ENCODE measurements around the gene TSNAX. TPM values are rescaled to one million over a fixed set of nuclear protein-coding genes. Genes with fewer than 3 reads are reported as not detected.

TSNAX gene
- total and polyA plus RNA-seq, 2 of the 4 experiments (the other 2 are of a cell fraction), result 19.6 to 60.6 TPM

DNA sequence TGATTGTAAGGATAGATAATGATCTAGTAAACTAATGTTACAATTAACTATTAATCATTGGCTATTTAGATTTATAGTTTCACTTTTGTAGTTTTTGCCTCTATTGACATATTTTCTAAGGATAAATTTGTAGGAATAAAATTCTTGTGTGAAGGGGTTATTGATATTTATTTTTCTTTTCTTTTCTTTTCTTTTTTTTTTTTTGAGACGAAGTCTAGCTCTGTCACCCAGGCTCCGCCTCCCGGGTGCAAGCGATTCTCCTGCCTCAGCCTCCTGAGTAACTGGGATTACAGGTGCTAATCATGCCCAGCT lies 74.2 kb downstream of the TSNAX start:
- H2BK15ac ChIP-seq (ENCODE audit: low read depth, low read length), result no peak overlapping the region
- H4K20me1 ChIP-seq (ENCODE audit: insufficient read depth, low read length), result no peaks in the 10 kb centered on the region
- no peak overlapping the region for H2AK9ac ChIP-seq (replicated peaks; ENCODE audit: low read depth, low read length, poor library complexity)
- no peak overlapping the region for H3K9ac ChIP-seq (ENCODE audit: low read depth, low read length)
- H3K27ac ChIP-seq (ENCODE audit: insufficient read depth, low read length), result no peak overlapping the region
- ATAC-seq (ENCODE audit: low read depth) (no peak), DNase-seq (no peak)
- H2AFZ ChIP-seq (replicated peaks; ENCODE audit: low read length, poor library complexity), result no peak overlapping the region
- dilution Hi-C loops (cut with HindIII; ENCODE audit: low sequenced_read_pairs, unreplicated experiment), result no loop called here
- no peak overlapping the region for H3K4me2 ChIP-seq (ENCODE audit: low read depth, low read length)
- H3K14ac ChIP-seq (replicated peaks; ENCODE audit: low read depth, low read length), result no peak overlapping the region
- H3K18ac ChIP-seq (ENCODE audit: low read depth, low read length), result no peak overlapping the region
- H3K36me3 ChIP-seq (ENCODE audit: control insufficient read depth, insufficient read depth, low read length), result no peaks in the 10 kb centered on the region
- CTCF ChIA-PET, result no interaction called here
- H3K9me1 ChIP-seq (ENCODE audit: insufficient read depth, low read length), result no peaks in the 10 kb centered on the region
- no peaks in the 10 kb centered on the region for H3K9me3 ChIP-seq (ENCODE audit: control insufficient read depth, insufficient read depth, low read length)
- H3K27me3 ChIP-seq (ENCODE audit: control insufficient read depth, insufficient read depth, low read length), result no peaks in the 10 kb centered on the region
- in situ Hi-C loops (cut with MboI; ENCODE audit: low sequenced_read_pairs), result no loop called here
- H3K79me1 ChIP-seq (ENCODE audit: low read depth in 1 of 2, low read length in 2 of 2), result no peaks in the 10 kb centered on the region
- no peak for TF ChIP-seq MAFK (IDR thresholded peaks at IDR 0.05; ENCODE audit: low read depth, low read length)
- TF ChIP-seq CEBPB (IDR thresholded peaks at IDR 0.05; ENCODE audit: low read depth, low read length), result no peak
- no peak for TF ChIP-seq MAZ (IDR thresholded peaks at IDR 0.05; ENCODE audit: borderline replicate concordance, low read depth, low read length)
- TF ChIP-seq RAD21 (IDR thresholded peaks at IDR 0.05; ENCODE audit: low read length), result no peak
- no peak for TF ChIP-seq MXI1 (IDR thresholded peaks at IDR 0.05; ENCODE audit: borderline replicate concordance, low read depth, low read length)
- TF ChIP-seq RCOR1 (IDR thresholded peaks at IDR 0.05; ENCODE audit: insufficient replicate concordance, low read length), result no peak
- no peak for TF ChIP-seq NFE2L2 (IDR thresholded peaks at IDR 0.05; ENCODE audit: low read depth, low read length)
- TF ChIP-seq, protein P1, sequence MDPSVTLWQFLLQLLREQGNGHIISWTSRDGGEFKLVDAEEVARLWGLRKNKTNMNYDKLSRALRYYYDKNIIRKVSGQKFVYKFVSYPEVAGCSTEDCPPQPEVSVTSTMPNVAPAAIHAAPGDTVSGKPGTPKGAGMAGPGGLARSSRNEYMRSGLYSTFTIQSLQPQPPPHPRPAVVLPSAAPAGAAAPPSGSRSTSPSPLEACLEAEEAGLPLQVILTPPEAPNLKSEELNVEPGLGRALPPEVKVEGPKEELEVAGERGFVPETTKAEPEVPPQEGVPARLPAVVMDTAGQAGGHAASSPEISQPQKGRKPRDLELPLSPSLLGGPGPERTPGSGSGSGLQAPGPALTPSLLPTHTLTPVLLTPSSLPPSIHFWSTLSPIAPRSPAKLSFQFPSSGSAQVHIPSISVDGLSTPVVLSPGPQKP (IDR thresholded peaks at IDR 0.05; ENCODE audit: borderline replicate concordance, low read depth, low read length), result no peak
- TF ChIP-seq POLR2A (IDR thresholded peaks at IDR 0.05; ENCODE audit: low read depth, low read length), result no peak
- no peak for TF ChIP-seq CHD1 (IDR thresholded peaks at IDR 0.05; ENCODE audit: low read depth, low read length)
- H3K4me3 ChIP-seq (ENCODE audit: insufficient read depth, low read depth, low read length), result no peak overlapping the region
- WGBS, 2 experiments (ENCODE audit: extremely low coverage in 2 of 2, insufficient read length in 1 of 2), result no CpG with 5 or more reads among the region's 4 CpGs
- BruUV-seq (replicated peaks), result no TSS peak
- H4K8ac ChIP-seq (ENCODE audit: low read depth in 2 of 2, low read length in 2 of 2), result no peak overlapping the region
- H3K4me1 ChIP-seq (ENCODE audit: control insufficient read depth, insufficient read depth, low read length), result peaks cover 4% of the 10 kb centered on the region; the same call in 1 of the 2 replicates
- POLR2A ChIA-PET (ENCODE audit: unreplicated experiment), result no interaction called here
- no peak overlapping the region for H2AK5ac ChIP-seq (ENCODE audit: low read depth, low read length)
- intact Hi-C loops (cut with micrococcal nuclease), result loop anchor here (5.0 kb wide), 1 partner anchor 185 kb away; no protein-coding TSS in a partner anchor
- H2BK5ac ChIP-seq (ENCODE audit: low read depth, low read length, poor library complexity, severe bottlenecking), result no peak overlapping the region
- H4K5ac ChIP-seq (ENCODE audit: low read depth, low read length), result no peak overlapping the region
- no peak overlapping the region for H2BK120ac ChIP-seq (ENCODE audit: low read depth, low read length)
- H4K91ac ChIP-seq (ENCODE audit: insufficient read depth, low read depth, low read length), result no peak overlapping the region
- H2BK20ac ChIP-seq (ENCODE audit: low read depth, low read length), result no peak overlapping the region
- no peak overlapping the region for H3K23ac ChIP-seq (ENCODE audit: low read depth, low read length)
- no peak overlapping the region for H3K56ac ChIP-seq (ENCODE audit: extremely low read depth, insufficient read depth, low read length)
- no peak overlapping the region for H3K4ac ChIP-seq (ENCODE audit: low read depth, low read length)

All from IMR-90 (cell line).